Keratinocyte (primary cell): ENCODE results near the gene ABCA8. TPM values are rescaled to one million over a fixed set of nuclear protein-coding genes. Genes with fewer than 3 reads are reported as not detected.

Experiments
- DNase-seq: peaks from one replicate; pipeline ENCODE4 v3.0.0-alpha.2; 2011; ENCODE audit warnings: low read depth, missing footprints, low spot score
- FAIRE-seq: peaks from 2 replicates; lab custom pipeline; 2011; peaks lifted over from hg19 to GRCh38; lab: Jason Lieb, UNC
- H2AFZ ChIP-seq: 2 replicates; pipeline ENCODE4 v1.6.0; 2012; ENCODE audit warnings: low read length, control low read depth, inconsistent platforms; ENCODE audit not compliant: control insufficient read depth
- H3K27ac ChIP-seq: 2 replicates; pipeline ENCODE4 v1.5.1; 2011; ENCODE audit warnings: low read length; ENCODE audit not compliant: control insufficient read depth, insufficient read depth
- H3K27me3 ChIP-seq: 3 replicates; pipeline ENCODE4 v1.6.0; 2011; ENCODE audit warnings: low read length; ENCODE audit not compliant: control insufficient read depth, insufficient read depth; ENCODE audit errors: extremely low read depth
- H3K36me3 ChIP-seq, 2 experiments: 2 replicates in 1 of 2; 3 replicates in 1 of 2; pipeline ENCODE4 v1.5.1; 2011; ENCODE audit warnings: low read length in 2 of 2, mild to moderate bottlenecking in 1 of 2; ENCODE audit not compliant: control insufficient read depth in 2 of 2, insufficient read depth in 2 of 2; ENCODE audit errors: extremely low read depth in 1 of 2
- H3K4me1 ChIP-seq: 3 replicates; pipeline ENCODE4 v1.5.1; 2011; ENCODE audit warnings: low read length; ENCODE audit not compliant: control insufficient read depth, insufficient read depth; ENCODE audit errors: extremely low read depth
- H3K4me2 ChIP-seq: 3 replicates; pipeline ENCODE4 v1.6.0; 2011; ENCODE audit warnings: low read depth, low read length; ENCODE audit not compliant: control insufficient read depth, insufficient read depth; ENCODE audit errors: extremely low read depth
- H3K4me3 ChIP-seq, 3 experiments: fragments of 200-600 bp in 1 of 3; sonication (generic) in 1 of 3; 2 replicates in 2 of 3; 3 replicates in 1 of 3; pipeline ENCODE4 v1.5.1; 2011 to 2016; ENCODE audit warnings: low read length in 3 of 3, mild to moderate bottlenecking in 3 of 3, control low read depth in 2 of 3, inconsistent platforms in 1 of 3, low read depth in 1 of 3, mixed read lengths in 1 of 3, mixed run types in 1 of 3, moderate library complexity in 1 of 3; ENCODE audit not compliant: control insufficient read depth in 2 of 3, insufficient read depth in 2 of 3; ENCODE audit errors: extremely low read depth in 1 of 3
- H3K79me2 ChIP-seq: 2 replicates; pipeline ENCODE4 v1.6.0; 2012; ENCODE audit warnings: low read length; ENCODE audit not compliant: control insufficient read depth, insufficient read depth
- H3K9ac ChIP-seq: 3 replicates; pipeline ENCODE4 v1.6.0; 2011; ENCODE audit warnings: low read length; ENCODE audit not compliant: control insufficient read depth, insufficient read depth; ENCODE audit errors: extremely low read depth
- H3K9me1 ChIP-seq: 3 replicates; pipeline ENCODE4 v1.6.0; 2011; ENCODE audit warnings: low read length; ENCODE audit not compliant: control insufficient read depth, insufficient read depth; ENCODE audit errors: extremely low read depth
- H3K9me3 ChIP-seq: 2 replicates; pipeline ENCODE4 v1.5.1; 2012; ENCODE audit warnings: low read depth, low read length; ENCODE audit not compliant: control insufficient read depth
- H4K20me1 ChIP-seq: 3 replicates; pipeline ENCODE4 v1.6.0; 2011; ENCODE audit warnings: low read length; ENCODE audit not compliant: control insufficient read depth, insufficient read depth; ENCODE audit errors: extremely low read depth
- CTCF ChIP-seq, 3 experiments: IDR thresholded peaks in 1 of 3; conservative IDR thresholded peaks in 1 of 3; optimal IDR thresholded peaks in 1 of 3; 2 replicates in 2 of 3; 3 replicates in 1 of 3; pipeline versions ENCODE3 to v1.5.1; 2011; ENCODE audit warnings: low read length in 3 of 3, mild to moderate bottlenecking in 3 of 3, moderate library complexity in 2 of 3, control low read depth in 1 of 3, inconsistent platforms in 1 of 3; ENCODE audit not compliant: insufficient read depth in 2 of 3; ENCODE audit errors: extremely low read depth in 1 of 3
- EZH2 ChIP-seq: IDR thresholded peaks from one replicate; pipeline ENCODE4 v1.6.1; 2012; ENCODE audit warnings: inconsistent platforms, mild to moderate bottlenecking, low read length, moderate library complexity
- dilution Hi-C: fragments of 300-500 bp; cut with MboI; formaldehyde crosslinking; loops from one replicate; pipeline ENCODE4 v1.7.0; 2020; ENCODE audit warnings: low sequenced_read_pairs; ENCODE audit not compliant: extremely low pct_ligation_motif_present
- polyA plus RNA-seq, 5 experiments: library from polyadenylated mRNA; depleted of rRNA in 3 of 5; stranded (reverse) in 3 of 5; stranded (forward) in 1 of 5; unstranded in 1 of 5; fragments of >200 nt; gene quantifications; 1 replicate in 1 of 5; 2 replicates in 3 of 5; 3 replicates in 1 of 5; pipeline versions ENCODE4 v1.2.1 to v1.2.3, GENCODE V29; 2011 to 2012; ENCODE audit warnings: missing spikeins in 2 of 5, low read depth in 1 of 5, low replicate concordance in 1 of 5

The ABCA8 gene
- polyA plus RNA-seq, 1 donor (not counting 4 experiments of a cell fraction or from before 2014, with no cell fraction given): 0.01 TPM

GRCh38 chr17:68878226-68878885, 76.8 kb downstream of the ABCA8 start:
- no peaks in the 10 kb centered on the region for H3K9me3 ChIP-seq
- FAIRE-seq (no peak), DNase-seq (no peak)
- H3K4me1 ChIP-seq: no peaks in the 10 kb centered on the region
- no peaks in the 10 kb centered on the region for H4K20me1 ChIP-seq
- no peak overlapping the region for H3K27ac ChIP-seq
- TF ChIP-seq EZH2: no peak
- TF ChIP-seq CTCF (optimal IDR thresholded peaks at IDR 0.05 in 1 of 3, IDR thresholded peaks at IDR 0.05 in 1 of 3, conservative IDR thresholded peaks at IDR 0.05 in 1 of 3; ENCODE audit: extremely low read depth in 1 of 3, insufficient read depth in 2 of 3, low read length in 3 of 3): no peak
- no peak overlapping the region for H3K4me3 ChIP-seq
- H3K36me3 ChIP-seq: no peaks in the 10 kb centered on the region
- H3K9ac ChIP-seq: no peak overlapping the region
- H3K4me2 ChIP-seq: no peak overlapping the region
- no peaks in the 10 kb centered on the region for H3K79me2 ChIP-seq
- H2AFZ ChIP-seq: no peak overlapping the region
- no peaks in the 10 kb centered on the region for H3K27me3 ChIP-seq
- H3K9me1 ChIP-seq: no peaks in the 10 kb centered on the region
- dilution Hi-C loops: no loop called here

GRCh38 chr17:68871447-68871846, 83.7 kb downstream of the ABCA8 start:
- Histone ChIP-seq H3K9ac (no peak overlapping the region), H3K79me2 (no peaks in the 10 kb centered on the region), H3K4me1 (no peaks in the 10 kb centered on the region), H3K27ac (no peak overlapping the region), H2AFZ (no peak overlapping the region), H4K20me1 (no peaks in the 10 kb centered on the region), H3K4me3 (no peak overlapping the region), H3K9me1 (no peaks in the 10 kb centered on the region), H3K36me3 (no peaks in the 10 kb centered on the region), H3K27me3 (no peaks in the 10 kb centered on the region), H3K9me3 (no peaks in the 10 kb centered on the region), H3K4me2 (no peak overlapping the region)
- dilution Hi-C loops: no loop called here
- TF ChIP-seq CTCF (optimal IDR thresholded peaks at IDR 0.05 in 1 of 3, IDR thresholded peaks at IDR 0.05 in 1 of 3, conservative IDR thresholded peaks at IDR 0.05 in 1 of 3; ENCODE audit: extremely low read depth in 1 of 3, insufficient read depth in 2 of 3, low read length in 3 of 3) (no peak), EZH2 (no peak)
- FAIRE-seq: no peak
- DNase-seq: no peak
